ENCODE data around the gene ZNF385D.

DNA sequence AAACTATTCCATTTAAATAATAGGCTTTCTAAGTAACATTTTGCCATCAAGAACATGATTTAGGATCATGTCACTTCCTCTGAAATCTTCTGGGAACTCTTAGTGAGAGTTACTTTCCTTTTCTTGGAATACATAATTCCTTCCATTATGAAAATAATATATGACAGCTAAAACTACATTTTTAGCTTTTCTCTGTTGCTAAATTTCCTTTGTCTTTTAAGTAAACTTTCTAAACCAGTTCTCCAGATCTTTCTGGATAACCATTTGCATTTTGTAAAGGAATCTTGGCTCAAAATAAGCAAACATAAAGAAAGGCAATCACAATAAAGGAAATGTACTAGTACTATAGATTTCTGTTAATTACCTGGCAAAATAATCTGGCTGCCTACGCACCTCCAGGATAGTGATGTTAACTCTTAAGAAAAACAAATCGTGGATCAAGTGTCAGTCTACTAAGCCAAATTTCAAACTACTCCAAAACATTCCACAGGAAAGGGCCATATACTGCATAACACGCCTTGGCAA, 165.7 kb downstream of the ZNF385D start:
- TF ChIP-seq, protein P1, sequence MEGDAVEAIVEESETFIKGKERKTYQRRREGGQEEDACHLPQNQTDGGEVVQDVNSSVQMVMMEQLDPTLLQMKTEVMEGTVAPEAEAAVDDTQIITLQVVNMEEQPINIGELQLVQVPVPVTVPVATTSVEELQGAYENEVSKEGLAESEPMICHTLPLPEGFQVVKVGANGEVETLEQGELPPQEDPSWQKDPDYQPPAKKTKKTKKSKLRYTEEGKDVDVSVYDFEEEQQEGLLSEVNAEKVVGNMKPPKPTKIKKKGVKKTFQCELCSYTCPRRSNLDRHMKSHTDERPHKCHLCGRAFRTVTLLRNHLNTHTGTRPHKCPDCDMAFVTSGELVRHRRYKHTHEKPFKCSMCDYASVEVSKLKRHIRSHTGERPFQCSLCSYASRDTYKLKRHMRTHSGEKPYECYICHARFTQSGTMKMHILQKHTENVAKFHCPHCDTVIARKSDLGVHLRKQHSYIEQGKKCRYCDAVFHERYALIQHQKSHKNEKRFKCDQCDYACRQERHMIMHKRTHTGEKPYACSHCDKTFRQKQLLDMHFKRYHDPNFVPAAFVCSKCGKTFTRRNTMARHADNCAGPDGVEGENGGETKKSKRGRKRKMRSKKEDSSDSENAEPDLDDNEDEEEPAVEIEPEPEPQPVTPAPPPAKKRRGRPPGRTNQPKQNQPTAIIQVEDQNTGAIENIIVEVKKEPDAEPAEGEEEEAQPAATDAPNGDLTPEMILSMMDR (conservative IDR thresholded peaks at IDR 0.05; ENCODE audit: low read depth, low read length): no peak
- TF ChIP-seq EZH2 (IDR thresholded peaks at IDR 0.05; ENCODE audit: low read length, unreplicated experiment): no peak
- TF ChIP-seq EZH2phosphoT487 (IDR thresholded peaks at IDR 0.05; ENCODE audit: borderline replicate concordance, low read length): no peak

All from PC-3 (cell line).